GM18951 (cell line): Measurements from ENCODE around the gene AFAP1.

Experiments used
- POLR2A ChIP-seq: IDR thresholded peaks from 4 replicates; pipeline ENCODE4 v1.6.1; 2011; ENCODE audit warnings: mild to moderate bottlenecking; ENCODE audit not compliant: insufficient read length, insufficient read depth; ENCODE audit errors: extremely low read depth
- in situ Hi-C: fragments of 300-500 bp; cut with MboI; formaldehyde crosslinking; loops from one replicate; pipeline ENCODE4 v1.12.0; 2022; ENCODE audit warnings: low sequenced_read_pairs, mixed read lengths, inconsistent platforms; ENCODE audit not compliant: unreplicated experiment

Gene AFAP1

DNA sequence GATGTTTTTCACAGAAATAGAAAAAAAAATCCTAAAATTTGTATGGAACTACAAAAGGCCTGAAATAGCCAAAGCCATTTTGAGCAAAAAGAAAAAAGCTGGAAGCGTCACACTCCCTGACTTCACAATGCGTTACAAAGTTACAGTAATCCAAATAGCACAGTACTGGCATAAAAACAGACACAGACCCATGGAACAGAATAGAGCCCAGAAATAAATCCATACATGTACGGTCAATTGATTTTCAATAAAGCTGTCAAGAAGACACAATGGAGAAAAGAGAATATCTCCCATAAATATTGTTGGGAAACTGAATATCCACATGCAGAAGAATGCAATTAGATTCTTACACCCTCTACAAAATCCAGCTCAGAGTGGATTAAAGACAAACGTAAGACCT lies 208.2 kb downstream of the AFAP1 start:
- no peak for TF ChIP-seq POLR2A
- in situ Hi-C loops = no loop called here

- TF ChIP-seq POLR2A = no peak
- in situ Hi-C loops = no loop called here
Observed at GRCh38 chr4:7727749-7728148, 211.9 kb downstream of the AFAP1 start.

GRCh38 chr4:7726665-7727413 lies 212.8 kb downstream of the AFAP1 start:
- in situ Hi-C loops = no loop called here

DNA sequence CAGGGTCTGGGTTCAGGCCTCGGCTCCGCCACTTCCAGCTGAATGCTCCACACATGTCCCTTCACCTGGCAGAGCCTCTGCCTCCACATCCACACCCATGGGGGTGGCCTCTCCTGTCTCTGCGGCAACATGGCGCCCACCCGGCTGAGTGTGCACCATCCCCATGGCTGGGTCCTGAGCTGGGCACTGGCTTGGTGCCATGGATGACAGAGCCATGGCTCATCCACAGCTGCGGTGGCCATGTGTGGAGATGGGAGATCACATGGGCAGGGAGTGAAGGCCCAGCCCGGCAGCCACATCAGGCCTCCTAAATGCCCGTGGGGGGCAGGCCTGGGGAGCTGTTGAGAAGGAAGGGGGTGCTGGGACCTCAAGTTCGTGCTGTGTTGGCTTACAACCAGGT lies 213.7 kb downstream of the AFAP1 start:
- no peak for TF ChIP-seq POLR2A
- in situ Hi-C loops = no loop called here

More at GRCh38 chr4:7726665-7727413, 212.8 kb downstream of the AFAP1 start:
- TF ChIP-seq POLR2A = no peak

GRCh38 chr4:7723625-7724024 lies 216.0 kb downstream of the AFAP1 start:
- no peak for TF ChIP-seq POLR2A
- in situ Hi-C loops = no loop called here

DNA sequence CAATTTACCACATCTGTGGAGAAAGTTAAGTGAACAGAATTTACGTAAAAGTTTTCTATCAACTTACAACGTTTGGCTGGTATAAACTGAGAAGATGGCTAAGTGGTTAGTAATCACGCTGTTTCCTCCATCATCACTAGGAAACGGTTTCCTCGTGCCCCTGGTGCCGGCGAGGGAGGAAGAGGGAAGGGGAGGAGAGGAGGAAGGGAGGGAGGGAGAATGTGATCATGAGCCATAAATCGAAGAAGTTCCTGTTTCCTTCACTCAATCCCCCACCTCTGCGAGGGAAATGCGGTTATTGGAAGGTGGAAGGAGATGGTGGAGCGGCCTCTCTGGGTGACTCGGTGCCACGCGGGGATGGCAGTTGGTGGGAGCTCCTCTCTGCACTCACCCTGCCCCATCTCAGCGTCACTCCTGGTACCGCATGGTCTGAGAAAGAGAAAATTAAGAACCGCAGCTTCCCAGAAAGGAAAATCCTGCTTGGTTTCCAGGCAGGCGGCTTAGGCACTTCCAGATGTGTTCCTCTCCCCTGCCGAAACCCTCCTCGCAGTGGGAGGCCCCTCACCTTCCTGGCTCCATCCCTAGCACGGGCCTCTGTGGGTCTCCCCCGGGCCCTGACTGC lies 216.8 kb downstream of the AFAP1 start:
- TF ChIP-seq POLR2A = no peak
- in situ Hi-C loops = no loop called here

GRCh38 chr4:7721984-7722551 lies 217.6 kb downstream of the AFAP1 start:
- no peak for TF ChIP-seq POLR2A
- in situ Hi-C loops = no loop called here

- in situ Hi-C loops = no loop called here
Observed at GRCh38 chr4:7719354-7720174, 220.1 kb downstream of the AFAP1 start.

DNA sequence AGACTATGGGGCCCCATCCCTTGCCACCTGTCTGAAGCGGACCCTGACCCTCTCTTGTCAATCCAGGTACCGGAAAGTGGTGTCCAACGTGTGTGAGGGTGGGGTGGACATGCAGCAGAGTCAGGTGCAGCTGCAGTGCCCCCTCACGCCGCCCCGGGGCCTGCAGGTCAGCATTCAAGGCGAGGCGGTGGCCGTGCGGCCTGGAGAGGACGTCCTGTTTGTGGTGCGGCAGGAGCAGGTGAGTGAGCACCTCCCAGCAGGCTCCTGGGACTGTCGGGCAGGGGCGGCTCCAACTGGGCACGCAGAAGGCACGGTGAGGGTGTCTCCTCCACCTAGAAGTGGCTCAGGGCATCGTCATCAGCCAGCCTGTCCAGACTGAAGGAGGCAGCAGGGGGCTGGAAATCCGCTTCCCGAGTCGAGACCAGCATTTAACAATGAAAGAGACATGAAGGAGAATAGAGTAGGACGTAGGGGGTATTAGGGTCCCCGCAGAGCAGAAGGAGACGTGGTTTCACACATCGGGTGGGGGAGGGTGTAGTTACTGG lies 221.6 kb downstream of the AFAP1 start:
- no peak for TF ChIP-seq POLR2A
- in situ Hi-C loops = no loop called here

More at GRCh38 chr4:7719354-7720174, 220.1 kb downstream of the AFAP1 start:
- TF ChIP-seq POLR2A = no peak

GRCh38 chr4:7717161-7717560 lies 222.5 kb downstream of the AFAP1 start:
- no peak for TF ChIP-seq POLR2A
- in situ Hi-C loops = no loop called here

DNA sequence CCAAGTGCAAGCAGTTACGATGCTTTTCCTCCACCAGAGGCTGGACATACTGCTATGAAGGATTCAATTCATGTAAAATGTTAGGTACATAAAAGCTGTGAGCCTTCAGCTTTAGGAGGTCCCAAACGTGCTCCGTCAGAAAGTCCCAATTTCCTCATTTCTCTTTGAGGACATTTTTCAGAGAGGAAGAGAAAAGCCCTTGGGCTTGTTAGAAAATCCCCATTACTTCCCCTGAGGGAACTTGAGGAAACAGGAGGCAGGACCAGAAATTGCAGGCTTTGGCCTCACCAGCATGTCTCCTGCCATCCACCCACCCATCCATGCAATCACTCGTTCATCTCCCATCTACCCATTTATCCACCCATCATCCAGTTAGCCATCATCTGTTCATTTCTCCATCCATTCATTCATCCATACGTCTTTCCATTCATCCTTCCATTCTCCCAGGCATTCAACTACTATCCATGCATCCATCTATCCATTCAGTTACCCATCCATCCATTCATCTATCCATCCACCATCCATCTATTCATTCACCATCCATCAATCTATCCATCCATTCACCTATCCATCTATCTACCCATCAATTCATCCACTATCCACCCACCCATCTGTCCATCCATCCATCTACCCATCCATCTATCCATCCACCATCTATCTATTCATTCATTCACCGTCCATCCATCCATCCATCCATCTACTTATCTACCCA lies 223.5 kb downstream of the AFAP1 start:
- in situ Hi-C loops = no loop called here
- no peak for TF ChIP-seq POLR2A

DNA sequence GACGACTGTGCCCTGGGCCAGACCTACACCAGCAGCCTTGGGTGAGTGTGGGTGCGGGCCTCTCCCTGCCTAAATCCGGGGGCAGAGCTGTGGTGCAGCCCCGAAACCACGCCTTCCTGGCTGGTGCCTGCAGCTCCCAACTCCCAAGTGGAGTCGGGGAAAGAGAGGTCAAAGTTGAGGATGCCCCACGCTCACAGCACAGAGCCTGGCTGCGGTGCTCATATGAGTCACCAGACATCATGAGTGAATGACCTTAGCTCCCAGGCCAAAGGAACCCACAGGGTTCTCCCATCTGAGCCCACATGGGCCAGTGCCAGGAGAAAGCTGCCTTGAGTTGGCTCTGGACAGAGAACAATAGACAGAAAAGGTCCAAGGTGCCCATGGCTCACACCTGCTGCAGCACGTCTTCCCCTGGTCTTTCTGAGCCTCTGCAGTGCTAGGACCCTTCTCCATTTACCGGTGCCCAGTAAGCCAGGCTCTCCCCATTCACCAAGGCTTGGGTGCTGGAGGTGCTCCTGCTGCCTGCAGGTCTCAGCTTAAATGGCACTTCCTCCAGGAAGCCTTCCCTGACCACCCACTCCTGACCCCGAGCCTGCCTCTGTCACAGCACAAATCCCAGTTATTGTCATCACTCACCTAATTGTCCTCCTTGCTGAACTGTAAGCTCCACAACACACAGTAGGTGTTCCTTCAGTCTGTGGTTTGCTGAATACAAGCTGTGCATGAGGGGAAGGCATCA lies 224.2 kb downstream of the AFAP1 start:
- in situ Hi-C loops = no loop called here

GRCh38 chr4:7714738-7715137 lies 224.9 kb downstream of the AFAP1 start:
- in situ Hi-C loops = no loop called here
- TF ChIP-seq POLR2A = no peak

More for the DNA sequence above, 224.2 kb downstream of the AFAP1 start:
- TF ChIP-seq POLR2A = no peak
